Astrocyte (in vitro differentiated cells and primary cell): ENCODE results near the gene GAB2.

Source experiments
- EZH2 ChIP-seq: IDR thresholded peaks from 2 replicates; pipeline ENCODE4 v1.6.1; 2012; ENCODE audit warnings: mild to moderate bottlenecking, low read length, inconsistent platforms; ENCODE audit not compliant: insufficient read depth
- TF ChIP-seq, protein P1 (sequence below): IDR thresholded peaks from 2 replicates; pipeline ENCODE4 v1.5.1; 2011; ENCODE audit warnings: low read depth, mild to moderate bottlenecking, inconsistent platforms, low read length, moderate library complexity; ENCODE audit not compliant: insufficient read depth

DNA sequence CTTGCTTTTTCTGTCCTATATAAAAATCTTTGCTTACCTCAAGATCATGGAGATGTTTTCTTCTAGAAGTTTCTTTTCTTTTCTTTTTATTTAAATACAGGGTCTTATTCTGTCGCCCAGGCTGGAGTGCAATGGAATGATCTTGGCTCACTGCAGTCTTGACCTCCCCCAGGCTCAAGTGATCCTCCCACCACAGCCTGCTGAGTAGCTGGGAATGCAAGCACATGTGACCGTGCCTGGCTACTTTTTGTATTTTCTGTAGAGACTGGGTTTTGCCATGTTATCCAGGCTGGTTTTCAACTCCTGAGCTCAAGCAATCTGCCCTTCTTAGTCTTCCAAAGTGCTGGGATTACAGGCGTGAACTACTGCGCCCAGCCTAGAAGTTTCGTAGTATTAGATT lies 183.6 kb downstream of the GAB2 start:
- TF ChIP-seq, protein P1, sequence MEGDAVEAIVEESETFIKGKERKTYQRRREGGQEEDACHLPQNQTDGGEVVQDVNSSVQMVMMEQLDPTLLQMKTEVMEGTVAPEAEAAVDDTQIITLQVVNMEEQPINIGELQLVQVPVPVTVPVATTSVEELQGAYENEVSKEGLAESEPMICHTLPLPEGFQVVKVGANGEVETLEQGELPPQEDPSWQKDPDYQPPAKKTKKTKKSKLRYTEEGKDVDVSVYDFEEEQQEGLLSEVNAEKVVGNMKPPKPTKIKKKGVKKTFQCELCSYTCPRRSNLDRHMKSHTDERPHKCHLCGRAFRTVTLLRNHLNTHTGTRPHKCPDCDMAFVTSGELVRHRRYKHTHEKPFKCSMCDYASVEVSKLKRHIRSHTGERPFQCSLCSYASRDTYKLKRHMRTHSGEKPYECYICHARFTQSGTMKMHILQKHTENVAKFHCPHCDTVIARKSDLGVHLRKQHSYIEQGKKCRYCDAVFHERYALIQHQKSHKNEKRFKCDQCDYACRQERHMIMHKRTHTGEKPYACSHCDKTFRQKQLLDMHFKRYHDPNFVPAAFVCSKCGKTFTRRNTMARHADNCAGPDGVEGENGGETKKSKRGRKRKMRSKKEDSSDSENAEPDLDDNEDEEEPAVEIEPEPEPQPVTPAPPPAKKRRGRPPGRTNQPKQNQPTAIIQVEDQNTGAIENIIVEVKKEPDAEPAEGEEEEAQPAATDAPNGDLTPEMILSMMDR = no peak
- no peak for TF ChIP-seq EZH2
